ENCODE measurements around the gene E2F4. TPM values are rescaled to one million over a fixed set of nuclear protein-coding genes. Genes with fewer than 3 reads are reported as not detected.

The E2F4 gene
- total and polyA plus RNA-seq, 2 donors (not counting 1 experiment from before 2014, with no cell fraction given): 42.4 to 59.9 TPM

DNA sequence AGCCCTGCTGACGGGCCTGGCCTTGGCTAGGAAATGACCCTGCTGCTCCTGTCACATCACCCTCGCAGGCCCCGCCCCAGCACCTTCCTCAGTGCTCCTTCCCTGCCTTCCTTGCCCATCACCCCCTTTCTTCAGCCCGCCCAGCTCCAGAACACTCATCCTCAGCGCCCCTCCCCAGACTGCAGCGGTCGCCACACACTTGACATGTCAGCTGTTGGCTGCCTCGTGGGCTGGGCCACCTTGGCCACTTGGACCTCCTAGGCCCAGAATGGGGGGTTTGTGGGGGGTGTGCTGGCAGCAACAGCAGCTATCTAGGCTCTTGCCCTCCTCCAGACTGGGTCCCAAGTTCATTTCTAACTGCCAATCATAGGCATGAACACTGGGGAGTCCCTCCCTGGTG is 17.6 kb downstream of the E2F4 start:
- Histone ChIP-seq H3K9me3 (ENCODE audit: control insufficient read depth, insufficient read depth, low read depth, low read length) (no peaks in the 10 kb centered on the region), H3K79me2 (ENCODE audit: control insufficient read depth, insufficient read depth, low read length) (no peaks in the 10 kb centered on the region), H4K20me1 (ENCODE audit: control insufficient read depth, extremely low read depth, insufficient read depth, low read length) (no peaks in the 10 kb centered on the region), H3K27me3 (ENCODE audit: control insufficient read depth, insufficient read depth, low read length) (no peaks in the 10 kb centered on the region), H3K4me1 (ENCODE audit: control insufficient read depth, extremely low read depth, insufficient read depth, low read length) (peaks cover 12% of the 10 kb centered on the region), H3K4me3 (replicated peaks in 1 of 4; ENCODE audit: control extremely low read depth in 1 of 4, insufficient read depth in 1 of 4, low read depth in 3 of 4, low read length in 4 of 4) (no peak overlapping the region), H2AFZ (ENCODE audit: low read length) (no peak overlapping the region), H3K4me2 (ENCODE audit: extremely low read depth, insufficient read depth, low read length) (no peak overlapping the region), H3K9ac (ENCODE audit: insufficient read depth, low read length) (no peak overlapping the region), H3K27ac (ENCODE audit: insufficient read depth, low read length) (no peak overlapping the region), H3K36me3 (ENCODE audit: control insufficient read depth, insufficient read depth, low read length) (no peaks in the 10 kb centered on the region)
- TF ChIP-seq EZH2 (IDR thresholded peaks at IDR 0.05; ENCODE audit: low read length, missing control alignments): no peak
- TF ChIP-seq, protein P1, sequence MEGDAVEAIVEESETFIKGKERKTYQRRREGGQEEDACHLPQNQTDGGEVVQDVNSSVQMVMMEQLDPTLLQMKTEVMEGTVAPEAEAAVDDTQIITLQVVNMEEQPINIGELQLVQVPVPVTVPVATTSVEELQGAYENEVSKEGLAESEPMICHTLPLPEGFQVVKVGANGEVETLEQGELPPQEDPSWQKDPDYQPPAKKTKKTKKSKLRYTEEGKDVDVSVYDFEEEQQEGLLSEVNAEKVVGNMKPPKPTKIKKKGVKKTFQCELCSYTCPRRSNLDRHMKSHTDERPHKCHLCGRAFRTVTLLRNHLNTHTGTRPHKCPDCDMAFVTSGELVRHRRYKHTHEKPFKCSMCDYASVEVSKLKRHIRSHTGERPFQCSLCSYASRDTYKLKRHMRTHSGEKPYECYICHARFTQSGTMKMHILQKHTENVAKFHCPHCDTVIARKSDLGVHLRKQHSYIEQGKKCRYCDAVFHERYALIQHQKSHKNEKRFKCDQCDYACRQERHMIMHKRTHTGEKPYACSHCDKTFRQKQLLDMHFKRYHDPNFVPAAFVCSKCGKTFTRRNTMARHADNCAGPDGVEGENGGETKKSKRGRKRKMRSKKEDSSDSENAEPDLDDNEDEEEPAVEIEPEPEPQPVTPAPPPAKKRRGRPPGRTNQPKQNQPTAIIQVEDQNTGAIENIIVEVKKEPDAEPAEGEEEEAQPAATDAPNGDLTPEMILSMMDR (conservative IDR thresholded peaks at IDR 0.05 in 1 of 2, IDR thresholded peaks at IDR 0.05 in 1 of 2; ENCODE audit: low read depth in 1 of 2, low read length in 2 of 2): no peak
- no peak for DNase-seq (ENCODE audit: low read depth in 2 of 2)

DNA sequence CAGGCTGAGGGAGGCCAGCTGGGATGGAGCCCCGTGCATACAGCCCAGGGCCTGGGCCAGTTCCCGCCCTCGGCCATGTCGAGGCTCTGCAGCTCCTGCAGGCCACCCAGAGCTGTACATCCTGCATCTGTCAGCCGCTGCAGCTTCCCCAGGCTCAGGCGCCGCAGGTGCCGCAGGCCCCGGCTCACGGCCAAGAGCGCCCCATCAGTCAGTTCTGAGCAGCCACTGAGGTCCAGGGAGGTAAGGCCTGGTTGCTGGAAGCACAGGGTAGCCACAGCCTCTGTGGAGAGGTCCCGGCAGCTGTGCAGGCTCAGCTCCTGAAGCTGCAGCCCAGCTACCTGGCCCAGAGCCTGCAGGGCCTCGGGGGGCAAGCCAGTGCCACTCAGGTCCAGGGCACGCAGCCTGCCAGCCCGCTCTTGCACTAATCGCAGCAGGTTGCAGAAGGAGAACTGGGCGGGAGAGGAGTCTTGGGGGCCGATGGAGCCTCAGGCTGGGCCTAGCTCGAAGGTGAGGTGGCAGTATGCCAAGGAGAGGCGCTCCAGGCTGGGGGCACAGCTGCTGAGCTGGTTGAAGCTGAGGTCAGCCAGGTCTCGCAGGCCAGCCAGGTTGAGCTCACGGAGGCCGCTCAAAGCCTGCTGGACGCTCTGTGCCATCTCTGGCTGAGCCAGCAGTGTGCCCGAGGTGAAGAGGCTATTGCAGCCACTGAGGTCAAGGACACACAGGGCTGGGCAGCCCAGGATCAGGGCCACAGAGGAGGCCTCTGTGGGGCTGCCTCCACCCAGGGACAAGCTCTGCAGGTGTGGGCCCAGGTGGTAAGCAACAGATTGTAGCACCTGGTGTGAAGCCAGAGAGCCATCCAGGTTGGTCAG is 18.3 kb downstream of the E2F4 start:
- no peak overlapping the region for H3K27ac ChIP-seq (ENCODE audit: insufficient read depth, low read length)
- no peak overlapping the region for H3K4me2 ChIP-seq (ENCODE audit: extremely low read depth, insufficient read depth, low read length)
- H3K36me3 ChIP-seq (ENCODE audit: control insufficient read depth, insufficient read depth, low read length): no peaks in the 10 kb centered on the region
- H3K27me3 ChIP-seq (ENCODE audit: control insufficient read depth, insufficient read depth, low read length): no peaks in the 10 kb centered on the region
- DNase-seq (ENCODE audit: low read depth in 2 of 2): no peak
- no peaks in the 10 kb centered on the region for H3K79me2 ChIP-seq (ENCODE audit: control insufficient read depth, insufficient read depth, low read length)
- no peak overlapping the region for H2AFZ ChIP-seq (ENCODE audit: low read length)
- H4K20me1 ChIP-seq (ENCODE audit: control insufficient read depth, extremely low read depth, insufficient read depth, low read length): no peaks in the 10 kb centered on the region
- no peaks in the 10 kb centered on the region for H3K9me3 ChIP-seq (ENCODE audit: control insufficient read depth, insufficient read depth, low read depth, low read length)
- H3K9ac ChIP-seq (ENCODE audit: insufficient read depth, low read length): no peak overlapping the region
- no peak overlapping the region for H3K4me3 ChIP-seq (replicated peaks in 1 of 4; ENCODE audit: control extremely low read depth in 1 of 4, insufficient read depth in 1 of 4, low read depth in 3 of 4, low read length in 4 of 4)
- peaks cover 12% of the 10 kb centered on the region for H3K4me1 ChIP-seq (ENCODE audit: control insufficient read depth, extremely low read depth, insufficient read depth, low read length)
- no peak for TF ChIP-seq EZH2 (IDR thresholded peaks at IDR 0.05; ENCODE audit: low read length, missing control alignments)
- TF ChIP-seq, protein P1 (conservative IDR thresholded peaks at IDR 0.05 in 1 of 2, IDR thresholded peaks at IDR 0.05 in 1 of 2; ENCODE audit: low read depth in 1 of 2, low read length in 2 of 2): no peak

DNA sequence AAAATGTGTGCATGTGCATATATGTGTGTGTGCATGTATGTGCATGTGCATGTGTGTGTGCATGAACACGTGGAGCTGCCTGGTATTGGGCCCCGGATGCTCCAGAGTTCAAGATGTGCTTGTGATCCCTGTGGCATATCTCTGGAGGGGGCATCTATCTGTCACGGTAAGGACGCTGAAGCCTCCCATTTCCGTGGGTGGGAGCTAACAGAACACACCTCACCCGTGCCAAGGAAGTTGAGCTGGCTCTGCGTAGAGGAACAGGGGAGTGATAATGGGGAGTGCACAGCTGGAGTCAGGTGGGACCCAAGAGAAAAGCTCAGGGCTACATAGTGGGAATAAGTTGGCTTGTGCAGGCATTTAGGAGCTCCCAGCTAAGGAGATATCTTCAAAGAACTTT is 19.7 kb downstream of the E2F4 start:
- no peaks in the 10 kb centered on the region for H3K27me3 ChIP-seq (ENCODE audit: control insufficient read depth, insufficient read depth, low read length)
- no peaks in the 10 kb centered on the region for H3K9me3 ChIP-seq (ENCODE audit: control insufficient read depth, insufficient read depth, low read depth, low read length)
- H3K4me3 ChIP-seq (replicated peaks in 1 of 4; ENCODE audit: control extremely low read depth in 1 of 4, insufficient read depth in 1 of 4, low read depth in 3 of 4, low read length in 4 of 4): no peak overlapping the region
- H2AFZ ChIP-seq (ENCODE audit: low read length): no peak overlapping the region
- no peak for DNase-seq (ENCODE audit: low read depth in 2 of 2)
- H3K9ac ChIP-seq (ENCODE audit: insufficient read depth, low read length): no peak overlapping the region
- no peak overlapping the region for H3K27ac ChIP-seq (ENCODE audit: insufficient read depth, low read length)
- no peak overlapping the region for H3K4me2 ChIP-seq (ENCODE audit: extremely low read depth, insufficient read depth, low read length)
- H3K36me3 ChIP-seq (ENCODE audit: control insufficient read depth, insufficient read depth, low read length): no peaks in the 10 kb centered on the region
- no peaks in the 10 kb centered on the region for H4K20me1 ChIP-seq (ENCODE audit: control insufficient read depth, extremely low read depth, insufficient read depth, low read length)
- no peaks in the 10 kb centered on the region for H3K79me2 ChIP-seq (ENCODE audit: control insufficient read depth, insufficient read depth, low read length)
- peaks cover 12% of the 10 kb centered on the region for H3K4me1 ChIP-seq (ENCODE audit: control insufficient read depth, extremely low read depth, insufficient read depth, low read length)
- TF ChIP-seq, protein P1 (conservative IDR thresholded peaks at IDR 0.05 in 1 of 2, IDR thresholded peaks at IDR 0.05 in 1 of 2; ENCODE audit: low read depth in 1 of 2, low read length in 2 of 2): no peak
- TF ChIP-seq EZH2 (IDR thresholded peaks at IDR 0.05; ENCODE audit: low read length, missing control alignments): no peak
